Measurements from ENCODE around the gene EEFSEC.

- no peak for TF ChIP-seq CTCF (conservative IDR thresholded peaks at IDR 0.05)
- TF ChIP-seq EZH2 (IDR thresholded peaks at IDR 0.05; ENCODE audit: low read depth), result no peak
Measured at GRCh38 chr3:128238184-128238489, 84.9 kb downstream of the EEFSEC start.
